Measurements from ENCODE around the gene REL.
A peak's percentile ranks its signal among the peaks of the same experiment; 100 is the strongest.
"Not testable (repeated sequence)": the region's sequence is repeated elsewhere in the genome, so short reads cannot be mapped to it uniquely, and the experiment has no call there.

REL gene

DNA sequence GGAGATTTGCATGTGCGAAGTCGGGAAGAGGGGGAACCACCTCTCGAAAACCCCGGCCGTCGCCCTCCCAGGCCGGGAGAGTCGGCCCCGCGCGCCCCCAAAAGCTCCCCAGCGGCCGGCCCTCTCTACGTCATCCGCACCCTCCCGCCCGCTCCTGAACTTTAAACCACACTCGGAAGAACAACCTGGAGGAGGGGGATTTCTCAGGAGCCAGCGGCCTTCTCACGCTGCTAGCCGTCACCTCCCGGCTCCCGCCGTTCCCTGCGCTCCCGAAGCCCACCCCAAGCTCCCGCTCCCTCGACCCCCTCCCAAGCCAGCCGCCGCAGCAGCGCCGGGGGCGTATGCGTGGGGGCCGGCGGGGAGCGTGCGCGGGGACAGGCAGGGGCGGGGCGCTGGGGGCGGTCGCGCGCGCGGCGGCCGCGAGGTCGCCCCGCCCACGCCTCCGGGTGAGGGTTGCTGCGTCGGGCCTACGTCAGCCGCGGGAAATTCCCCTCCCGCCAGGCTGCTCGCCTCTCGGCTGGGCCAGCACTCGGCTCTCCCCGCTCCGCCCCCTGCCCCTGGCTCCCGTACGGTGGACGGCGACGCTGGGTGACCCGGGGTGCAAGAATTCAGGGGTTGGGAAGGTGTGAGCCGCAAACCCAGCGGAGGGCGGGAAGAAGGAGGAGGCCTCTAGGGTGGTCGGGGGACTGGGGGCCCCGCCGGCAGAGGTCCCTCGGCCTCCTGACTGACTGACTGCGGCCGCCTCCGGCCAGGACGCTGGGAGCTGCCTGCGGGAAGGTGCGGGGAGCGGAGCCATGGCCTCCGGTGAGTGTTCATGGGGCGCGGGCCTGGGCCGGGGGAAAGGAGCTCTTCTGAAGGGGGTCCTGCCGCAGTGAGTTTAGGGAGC lies at the start of gene REL:
Gene REL, plus strand, starts transcription at position 528 of the 886 bp plus-strand sequence. Its CDS starts 267 bp downstream, at position 795.
- DNase-seq (ENCODE audit: low read depth in 2 of 2): peak; percentile 73 to 83

DNA sequence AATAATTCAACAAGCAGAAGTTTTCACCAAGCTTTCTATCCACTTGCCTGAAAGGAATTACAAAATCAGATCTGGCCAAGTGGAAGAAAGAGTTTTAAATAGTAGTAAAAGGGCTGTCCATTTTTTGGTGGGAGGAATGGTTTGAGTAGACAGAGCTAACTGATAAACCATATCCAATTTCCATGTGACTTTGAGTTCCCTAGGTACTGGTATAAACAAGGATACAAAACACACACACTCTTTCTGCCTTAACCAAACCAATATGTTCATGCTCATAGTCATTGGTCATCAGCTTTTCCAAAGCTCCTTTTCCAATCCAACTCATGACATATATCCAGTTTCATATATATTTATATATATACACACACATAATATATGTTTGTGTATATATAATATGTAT lies 49.5 kb upstream of the REL start:
- DNase-seq (ENCODE audit: low read depth in 2 of 2): no peak

DNA sequence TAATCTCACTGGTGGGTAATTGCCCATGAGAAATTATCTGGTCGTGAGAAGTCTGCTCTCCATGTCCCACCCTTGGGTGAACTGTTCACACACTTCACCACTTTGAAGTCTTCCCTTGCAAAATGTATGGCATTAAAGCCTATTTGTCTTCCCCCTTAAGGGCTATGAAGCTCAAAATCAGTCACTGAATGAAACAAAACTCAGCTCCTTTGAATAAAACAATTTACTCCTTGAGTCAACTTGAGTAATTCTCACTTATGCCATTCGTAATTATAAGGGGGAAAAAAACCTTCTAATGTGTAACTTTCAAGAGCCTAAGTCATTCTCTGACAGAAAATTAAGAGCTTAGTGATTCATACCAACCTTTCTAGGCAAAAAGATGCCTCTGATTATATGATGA lies 48.8 kb upstream of the REL start:
- DNase-seq (ENCODE audit: low read depth in 2 of 2): no peak

- DNase-seq (ENCODE audit: low read depth in 2 of 2): no peak
These were observed 47.1 kb upstream of the REL start for GRCh38 chr2:60834270-60834717.

DNA sequence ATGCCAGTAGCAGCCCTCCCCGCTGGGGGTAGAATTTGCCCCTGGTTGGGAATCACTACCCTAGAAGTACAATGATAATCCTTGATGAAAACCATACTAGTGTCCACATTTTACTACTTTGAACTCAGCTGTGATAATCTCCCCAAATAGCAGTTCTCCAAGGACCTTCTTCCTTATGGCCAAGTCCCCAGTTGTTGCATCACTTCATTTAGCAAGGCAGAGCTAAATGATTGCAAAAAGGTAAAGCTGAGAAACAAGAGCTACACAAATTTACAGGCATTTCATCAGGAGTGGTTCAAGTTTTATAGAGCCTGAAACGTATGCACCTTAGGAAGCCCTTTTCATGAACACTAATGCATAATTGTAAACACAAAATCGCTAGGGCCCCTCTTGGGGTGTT lies 44.9 kb upstream of the REL start:
- DNase-seq (ENCODE audit: low read depth in 2 of 2): no peak

- no peak for DNase-seq (ENCODE audit: low read depth in 2 of 2)
These were observed 44.3 kb upstream of the REL start for GRCh38 chr2:60837123-60837522.

- no peak for DNase-seq (ENCODE audit: low read depth in 2 of 2)
These were observed 42.9 kb upstream of the REL start for GRCh38 chr2:60838481-60838880.

GRCh38 chr2:60839126-60839813 lies 42.1 kb upstream of the REL start:
- no peak for DNase-seq (ENCODE audit: low read depth in 2 of 2)

GRCh38 chr2:60840880-60841279 lies 40.5 kb upstream of the REL start:
- no peak for DNase-seq (ENCODE audit: low read depth in 2 of 2)

GRCh38 chr2:60843006-60843405 lies 38.4 kb upstream of the REL start:
- DNase-seq (ENCODE audit: low read depth in 2 of 2): no peak

- DNase-seq (ENCODE audit: low read depth in 2 of 2): no peak
These were observed 37.3 kb upstream of the REL start for GRCh38 chr2:60844105-60844504.

GRCh38 chr2:60847854-60848253 lies 33.5 kb upstream of the REL start:
- DNase-seq (ENCODE audit: low read depth in 2 of 2): no peak

DNA sequence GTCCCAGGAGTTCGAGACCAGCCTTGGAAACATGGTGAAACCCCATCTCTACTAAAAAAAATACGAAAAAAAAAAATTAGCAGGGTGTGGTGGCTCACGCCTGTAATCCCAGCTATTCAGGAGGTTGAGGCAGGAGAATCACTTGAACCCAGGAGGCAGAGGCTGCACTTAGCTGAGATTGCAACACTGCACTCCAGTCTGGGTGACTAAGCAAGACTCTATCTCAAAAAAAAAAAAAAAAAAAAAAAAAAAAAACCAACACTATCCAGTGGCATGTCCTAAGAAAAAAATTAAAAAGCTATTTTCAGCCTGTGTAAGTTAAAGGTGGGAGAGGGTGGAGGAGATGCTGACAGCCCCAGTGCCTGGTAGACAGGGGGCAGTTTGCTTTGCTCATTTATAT lies 32.2 kb upstream of the REL start:
- DNase-seq (ENCODE audit: low read depth in 2 of 2): no peak

GRCh38 chr2:60852282-60852860 lies 29.0 kb upstream of the REL start:
- DNase-seq (ENCODE audit: low read depth in 2 of 2): no peak

GRCh38 chr2:60853531-60853930 lies 27.8 kb upstream of the REL start:
- DNase-seq (ENCODE audit: low read depth in 2 of 2): no peak

GRCh38 chr2:60855989-60856669 lies 25.2 kb upstream of the REL start:
- DNase-seq (ENCODE audit: low read depth in 2 of 2): no peak

DNA sequence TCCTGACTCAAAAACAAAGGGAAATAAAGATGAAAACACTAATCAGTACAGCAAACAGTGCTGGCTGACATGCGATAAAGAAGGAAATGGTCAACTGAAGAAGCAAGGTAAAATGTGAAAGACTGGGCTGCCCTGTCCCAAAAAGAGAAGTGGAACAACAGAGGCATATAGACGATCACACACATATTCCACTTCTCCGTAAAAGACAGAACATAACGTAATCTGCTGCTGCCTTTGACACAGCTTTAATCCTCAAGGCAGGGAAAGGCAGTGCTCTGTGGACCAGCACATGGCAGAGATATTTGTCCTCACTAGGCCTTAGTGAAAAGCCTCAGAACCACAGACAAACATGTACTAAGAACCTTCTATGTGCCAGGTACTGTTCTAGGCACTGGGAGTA lies 24.3 kb upstream of the REL start:
- no peak for DNase-seq (ENCODE audit: low read depth in 2 of 2)

GRCh38 chr2:60858897-60859311 lies 22.5 kb upstream of the REL start:
- DNase-seq (ENCODE audit: low read depth in 2 of 2): no peak

DNA sequence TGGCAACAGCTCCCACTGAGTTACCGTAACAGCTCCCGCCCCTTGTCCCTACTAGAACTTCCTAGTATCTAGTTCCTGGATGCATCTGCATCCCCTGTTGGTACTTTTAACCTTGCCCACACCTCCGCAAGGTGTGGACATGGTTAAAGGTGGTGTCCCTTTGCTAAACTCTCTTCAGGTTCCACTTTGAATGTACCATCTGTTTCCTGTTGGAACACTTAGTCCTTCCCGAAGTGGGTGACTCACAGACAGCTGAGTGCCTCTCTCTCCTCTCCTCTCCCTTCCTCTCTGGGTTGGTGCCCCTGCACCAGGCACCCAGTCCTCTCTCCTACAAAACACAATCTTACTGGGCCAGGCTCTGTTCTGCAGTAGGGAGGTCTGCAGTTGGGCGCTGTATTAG lies 19.6 kb upstream of the REL start:
- DNase-seq (ENCODE audit: low read depth in 2 of 2): no peak

- DNase-seq (ENCODE audit: low read depth in 2 of 2): no peak
These were observed 18.7 kb upstream of the REL start for GRCh38 chr2:60862642-60863041.

- DNase-seq (ENCODE audit: low read depth in 2 of 2): not testable (repeated sequence)
These were observed 16.0 kb upstream of the REL start for GRCh38 chr2:60865361-60865760.

DNA sequence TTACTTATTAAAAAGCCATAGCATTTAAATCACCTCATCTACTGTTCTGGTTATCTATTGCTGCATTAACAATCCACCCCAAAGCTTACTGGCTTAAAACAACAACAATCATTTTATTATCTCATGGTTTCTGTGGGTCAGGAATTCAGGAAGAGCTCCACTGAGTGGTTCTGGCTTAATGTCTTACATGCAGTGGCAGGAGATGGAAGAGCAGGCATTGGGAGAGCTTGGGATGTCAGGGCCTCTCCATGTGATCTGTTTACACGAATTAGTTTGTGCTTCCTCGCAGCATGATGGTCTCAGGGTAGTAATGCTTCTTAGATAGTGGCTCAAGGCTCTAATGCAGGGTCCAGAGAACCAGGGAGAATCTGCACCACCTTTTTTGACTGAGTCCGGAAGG lies 14.4 kb upstream of the REL start:
- DNase-seq (ENCODE audit: low read depth in 2 of 2): no peak
